Left colon (tissue), 2 donors: ENCODE data around the gene SH3BGRL3. TPM values are rescaled to one million over a fixed set of nuclear protein-coding genes. Genes with fewer than 3 reads are reported as not detected.
"Not testable (repeated sequence)": the region's sequence is repeated elsewhere in the genome, so short reads cannot be mapped to it uniquely, and the experiment has no call there.

Experiments
- ATAC-seq: fragments of 200-7000 bp; cut with Tn5 transposase; one replicate; pipeline ENCODE4 v1.9.1; 2020; ENCODE audit warnings: mild to moderate bottlenecking, moderate library complexity
- DNase-seq, 2 donors: peaks; one replicate each; pipeline ENCODE4 v3.0.0-alpha.2; 2020
- intact Hi-C, 2 donors: fragments of 100-400 bp; cut with DNase I in 1 of 2; cut with micrococcal nuclease in 1 of 2; formaldehyde crosslinking; loops; one replicate each; pipeline versions ENCODE4 v1.11.2 to v1.14.0; 2022; cut with DNase I, micrococcal nuclease
- total RNA-seq, 2 donors: library from RNA; stranded (reverse); fragmentation: NEBNext Ultra II Directional; extraction: Animal tissue kit (Norgen Biotek cat#: 25700); gene quantifications; one replicate each; pipeline ENCODE4 v1.2.1, GENCODE V29; 2021
- donor health status: DM: no; HTN: no; CAD: no.
- donor health status: DM: yes; HTN: yes; CAD: no.

Gene SH3BGRL3
- total RNA-seq, 2 donors from 2014 or later = 401 to 409 TPM

DNA sequence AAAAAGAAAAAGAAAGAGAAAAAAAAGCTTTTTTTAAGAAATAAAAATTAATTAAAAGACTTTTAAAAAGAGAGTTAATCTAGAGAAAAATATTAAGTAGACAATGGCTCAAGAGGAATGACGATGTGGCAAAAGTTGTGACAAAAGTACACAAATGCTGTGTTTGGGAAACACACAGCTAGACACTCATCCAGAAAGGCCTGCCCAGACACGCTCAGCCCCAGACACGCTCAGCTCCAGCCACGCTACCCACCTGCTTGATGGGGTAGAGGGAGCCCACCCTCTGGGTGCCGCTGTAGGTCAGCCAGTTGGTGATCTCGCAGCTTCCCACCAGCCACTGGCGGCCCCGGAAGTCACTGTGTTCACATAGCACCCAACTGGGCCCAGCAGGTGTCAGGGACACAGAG lies 48.1 kb downstream of the SH3BGRL3 start:
- intact Hi-C loops = loop anchor here in 1 of 2 donors (10.0 kb wide), 1 partner anchor 53 kb away; no protein-coding TSS in a partner anchor
- ATAC-seq (no peak), DNase-seq (no peak)

DNA sequence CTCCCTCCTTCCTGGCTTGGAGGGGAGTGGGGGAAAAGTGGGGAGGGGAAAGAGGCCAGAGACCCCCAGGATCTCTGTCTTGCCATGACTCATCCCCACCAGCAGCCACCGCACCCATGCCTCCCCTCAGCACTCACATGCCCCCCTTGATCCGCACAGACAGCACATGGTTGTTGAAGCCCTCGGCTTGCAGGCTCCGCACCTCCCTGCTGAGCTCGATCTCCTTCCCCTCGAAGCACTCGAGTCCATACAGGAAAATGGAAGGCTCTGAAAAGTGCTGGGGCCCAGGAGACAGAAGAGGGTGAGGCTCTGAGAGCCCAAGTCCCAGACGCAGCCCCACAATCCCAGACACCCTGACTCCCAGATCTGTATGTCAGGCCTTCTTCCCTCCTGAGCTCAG lies 48.7 kb downstream of the SH3BGRL3 start:
- no peak for DNase-seq
- ATAC-seq = no peak
- intact Hi-C loops = loop anchor here in 1 of 2 donors (10.0 kb wide), 1 partner anchor 54 kb away; no protein-coding TSS in a partner anchor

DNA sequence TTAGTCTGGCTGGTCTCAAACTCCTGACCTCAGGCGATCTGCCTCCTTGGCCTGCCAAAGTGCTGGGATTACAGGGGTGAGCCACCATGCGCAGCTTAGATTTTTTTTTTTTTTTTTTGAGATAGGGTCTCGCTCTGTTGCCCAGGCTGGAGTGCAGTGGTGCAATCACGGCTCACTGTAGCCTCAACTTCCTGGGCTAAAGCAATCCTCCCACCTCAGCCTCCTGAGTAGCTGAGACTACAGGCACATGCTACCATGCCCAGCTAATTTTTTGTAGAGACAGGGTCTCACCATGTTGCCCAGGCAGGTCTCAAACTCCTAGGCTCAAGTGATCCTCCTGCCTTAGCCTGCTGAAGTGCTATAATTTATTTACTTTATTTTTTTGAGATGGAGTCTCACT lies 49.5 kb downstream of the SH3BGRL3 start:
- not testable (repeated sequence) for ATAC-seq, DNase-seq
- intact Hi-C loops = loop anchor here in 1 of 2 donors (10.0 kb wide), 1 partner anchor 55 kb away; no protein-coding TSS in a partner anchor

DNA sequence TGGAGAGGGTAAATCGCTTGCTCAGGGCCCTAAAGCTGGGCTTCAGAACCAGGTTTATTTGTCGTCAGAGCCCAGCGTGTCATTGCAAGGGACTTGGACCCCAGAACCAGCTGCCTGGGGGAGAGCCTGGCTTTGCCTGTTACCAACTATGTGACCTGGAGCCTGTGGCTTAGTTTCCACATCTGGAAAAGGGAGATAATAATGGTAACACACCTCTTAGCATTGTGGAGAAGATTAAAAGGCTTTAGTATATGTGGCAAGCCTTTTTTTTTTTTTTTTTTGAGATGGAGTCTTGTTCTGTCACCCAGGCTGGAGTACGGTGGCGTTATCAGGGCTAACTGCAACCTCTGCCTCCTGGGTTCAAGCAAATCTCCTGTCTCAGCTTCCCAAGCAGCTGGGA lies 50.4 kb downstream of the SH3BGRL3 start:
- DNase-seq = no peak
- ATAC-seq = no peak
- intact Hi-C loops = no loop called here

Other genes starting within 250 kb of the SH3BGRL3 start
- under 1 TPM in 1 of 2 donors, not detected in 1; 0.22 TPM for gene SLC30A2, start 234.0 kb upstream of the SH3BGRL3 start, total RNA-seq
- under 1 TPM; 0.15 to 0.25 TPM for gene TRIM63, start 212.5 kb upstream of the SH3BGRL3 start, total RNA-seq
- 10 to 100 TPM; 15.5 to 15.9 TPM for gene PDIK1L, start 168.3 kb upstream of the SH3BGRL3 start, total RNA-seq
- gene FAM110D, start 121.0 kb upstream of the SH3BGRL3 start, total RNA-seq = 1 to 10 TPM in 1 of 2 donors, under 1 TPM in 1; 0.85 to 1.0 TPM
- gene C1orf232, start 111.1 kb upstream of the SH3BGRL3 start, total RNA-seq = not detected
- 10 to 100 TPM; 17.6 to 21.2 TPM for gene ZNF593, start 110.2 kb upstream of the SH3BGRL3 start, total RNA-seq
- not detected for gene ZNF593OS, start 108.3 kb upstream of the SH3BGRL3 start, total RNA-seq
- 10 to 100 TPM; 37.3 to 45.6 TPM for gene CNKSR1, start 102.6 kb upstream of the SH3BGRL3 start, total RNA-seq
- gene CATSPER4, start 89.5 kb upstream of the SH3BGRL3 start, total RNA-seq = not detected
- 10 to 100 TPM; 11.4 to 16.7 TPM for gene CEP85, start 45.9 kb upstream of the SH3BGRL3 start, total RNA-seq
- gene UBXN11, start 26.6 kb downstream of the SH3BGRL3 start, total RNA-seq = 10 to 100 TPM in 1 of 2 donors, 1 to 10 TPM in 1; 10.0 to 13.4 TPM
- 10 to 100 TPM in 1 of 2 donors, 1 to 10 TPM in 1; 5.7 to 12.9 TPM for gene CD52, start 37.9 kb downstream of the SH3BGRL3 start, total RNA-seq
- gene CRYBG2, start 74.0 kb downstream of the SH3BGRL3 start, total RNA-seq = 10 to 100 TPM; 21.5 to 69.3 TPM
- gene ZNF683, start 92.7 kb downstream of the SH3BGRL3 start, total RNA-seq = not detected
- not detected for gene LIN28A, start 130.7 kb downstream of the SH3BGRL3 start, total RNA-seq
- gene DHDDS, start 152.2 kb downstream of the SH3BGRL3 start, total RNA-seq = 100 to 1,000 TPM; 124 to 126 TPM
- gene HMGN2, start 192.4 kb downstream of the SH3BGRL3 start, total RNA-seq = 100 to 1,000 TPM; 243 to 270 TPM
- 100 to 1,000 TPM; 173 to 192 TPM for gene RPS6KA1, start 249.7 kb downstream of the SH3BGRL3 start, total RNA-seq